Bone marrow (tissue), 2 donors: ENCODE data around the gene UNK.

Source experiments
- DNase-seq, 2 donors: peaks; one replicate each; lab custom pipeline; 2025; lab: John Stamatoyannopoulos, UW

UNK gene

GRCh38 chr17:75836605-75837004 lies 52.0 kb downstream of the UNK start:
- DNase-seq = no peak

- no peak for DNase-seq
Measured at GRCh38 chr17:75837899-75838298, 53.3 kb downstream of the UNK start.

DNA sequence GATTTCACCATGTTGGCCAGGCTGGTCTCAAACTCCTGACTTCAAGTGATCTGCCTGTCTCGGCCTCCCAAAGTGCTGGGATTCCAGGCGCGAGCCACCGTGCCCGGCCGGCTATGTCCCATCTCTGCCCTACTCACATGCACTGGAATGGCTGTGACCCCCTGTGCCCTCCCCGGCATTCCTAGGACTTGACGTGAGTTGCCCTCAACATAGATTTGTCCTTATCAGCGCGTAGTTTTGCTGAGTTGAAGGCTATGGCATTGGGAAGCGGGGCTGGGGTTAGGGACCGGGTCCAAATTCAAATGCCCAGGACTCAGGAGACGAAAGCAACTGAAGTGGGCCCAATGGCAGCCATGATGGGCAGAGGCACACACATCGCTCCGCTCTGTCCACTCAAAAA lies 53.8 kb downstream of the UNK start:
- no peak for DNase-seq

- no peak for DNase-seq
Measured at GRCh38 chr17:75839942-75840798, 55.6 kb downstream of the UNK start.

DNA sequence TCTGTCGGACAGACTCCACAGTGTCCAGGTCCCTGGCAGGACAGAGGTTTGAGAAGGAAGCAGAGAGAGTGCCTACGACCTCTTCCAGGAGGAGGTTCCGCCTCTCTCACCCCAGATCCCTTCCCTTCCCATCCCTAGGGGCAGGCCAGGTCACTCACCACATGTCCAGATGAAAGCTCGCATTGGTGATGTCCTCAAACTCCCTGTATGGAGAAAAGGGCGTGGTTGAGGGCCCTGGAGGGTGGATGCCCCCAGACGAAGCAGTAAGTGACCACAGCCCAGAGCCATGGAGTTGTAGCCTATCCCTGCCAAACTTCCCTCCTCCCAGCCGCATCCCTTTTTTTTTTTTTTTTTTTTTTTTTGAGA lies 56.2 kb downstream of the UNK start:
- no peak for DNase-seq

- DNase-seq = no peak
Measured at GRCh38 chr17:75842411-75842810, 57.8 kb downstream of the UNK start.

DNA sequence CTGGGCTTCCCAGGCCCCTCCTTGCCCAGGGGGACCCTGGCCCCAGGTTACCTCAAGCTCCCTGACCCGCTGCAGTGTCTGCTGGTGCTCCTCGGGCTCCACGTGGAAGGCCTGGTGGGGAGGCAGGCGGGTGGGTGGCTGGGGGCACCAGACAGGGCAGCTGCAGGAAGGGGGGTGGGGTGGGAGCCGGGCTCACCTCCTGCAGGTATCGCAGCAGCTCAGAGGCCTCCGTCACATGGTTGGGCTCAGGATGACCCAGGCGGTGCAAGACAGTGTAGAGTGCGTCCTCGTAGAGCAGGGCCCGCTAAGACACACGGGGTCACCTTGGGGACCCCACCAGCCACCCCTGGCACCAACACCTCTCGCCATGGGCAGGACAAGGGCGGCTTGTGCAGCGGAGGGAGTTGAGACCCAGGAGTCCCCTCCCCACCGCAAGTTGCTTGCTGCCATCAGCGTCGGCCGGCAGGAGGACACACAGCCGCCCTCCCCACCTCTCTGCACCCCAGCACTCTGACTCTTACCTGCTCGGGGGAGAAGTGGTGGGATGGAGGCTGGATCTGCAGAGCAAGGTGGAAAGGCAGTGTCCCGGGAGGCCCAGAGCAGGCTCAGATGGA lies 58.5 kb downstream of the UNK start:
- DNase-seq = no peak

- DNase-seq = peak; percentile 48 to 72
Measured at GRCh38 chr17:75843577-75844529, 59.2 kb downstream of the UNK start, which contains the start of gene UNC13D. UNC13D (minus strand) TSS chr17:75844404; CDS start chr17:75844337, 67 bp downstream.

DNA sequence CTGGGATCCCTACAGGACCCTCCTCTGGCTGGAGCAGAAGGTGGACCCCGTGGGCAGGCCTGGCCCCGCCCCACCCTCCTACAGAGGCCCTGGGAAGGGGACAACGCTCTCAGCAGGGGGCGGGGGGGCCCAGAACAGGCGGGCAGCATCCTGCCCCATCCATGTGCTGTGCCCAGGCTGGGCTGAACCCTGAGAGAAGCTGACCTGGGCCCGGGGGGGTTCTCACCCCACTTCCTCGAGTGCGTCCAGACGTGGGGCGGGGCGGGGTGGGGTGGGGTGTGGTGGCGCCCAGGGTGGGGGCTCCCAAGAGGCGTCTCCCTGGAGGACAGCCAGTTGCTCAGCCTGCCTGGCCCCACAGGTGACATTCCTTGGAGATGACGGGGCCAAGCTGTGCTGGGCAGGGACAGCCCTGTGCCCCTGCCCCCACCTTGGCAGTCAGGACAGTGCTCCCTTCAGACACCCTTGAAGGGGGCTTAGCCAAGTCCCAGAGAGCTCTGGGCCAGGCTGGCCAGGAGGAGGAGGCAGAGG lies 60.0 kb downstream of the UNK start:
- no peak for DNase-seq

DNA sequence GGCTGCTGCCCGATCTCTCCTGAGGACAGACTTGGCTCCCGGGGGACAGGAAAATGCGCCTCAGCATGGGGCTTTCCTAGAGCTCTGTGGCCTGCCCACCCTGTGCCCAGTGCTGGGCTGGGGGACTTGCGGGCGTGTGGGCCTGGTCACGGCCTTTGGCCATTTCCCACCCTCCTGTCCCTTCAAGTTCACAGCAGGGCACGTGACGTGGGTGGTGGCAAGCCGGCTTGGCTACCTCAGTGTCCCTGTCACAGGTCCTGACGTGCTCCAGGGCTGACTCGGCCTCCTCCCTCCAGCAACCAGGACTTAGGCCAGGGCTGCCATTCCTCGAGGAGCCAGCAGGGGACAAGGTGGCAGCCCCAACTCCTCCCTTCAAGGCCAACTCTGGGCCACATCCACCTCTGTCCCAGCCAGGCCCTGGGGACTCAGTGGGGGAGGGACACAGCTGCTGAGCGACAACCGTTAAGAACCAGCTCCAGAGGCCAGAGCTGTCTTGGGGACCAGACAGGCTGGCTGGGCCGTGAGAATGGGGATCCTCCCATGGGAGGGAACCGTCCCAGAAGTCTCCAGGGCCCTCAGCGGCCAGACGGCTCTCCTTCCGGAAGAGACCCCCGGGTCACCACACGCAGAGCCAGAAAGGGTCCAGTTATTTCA lies 60.6 kb downstream of the UNK start:
- DNase-seq = peak; percentile 58 to 70

DNA sequence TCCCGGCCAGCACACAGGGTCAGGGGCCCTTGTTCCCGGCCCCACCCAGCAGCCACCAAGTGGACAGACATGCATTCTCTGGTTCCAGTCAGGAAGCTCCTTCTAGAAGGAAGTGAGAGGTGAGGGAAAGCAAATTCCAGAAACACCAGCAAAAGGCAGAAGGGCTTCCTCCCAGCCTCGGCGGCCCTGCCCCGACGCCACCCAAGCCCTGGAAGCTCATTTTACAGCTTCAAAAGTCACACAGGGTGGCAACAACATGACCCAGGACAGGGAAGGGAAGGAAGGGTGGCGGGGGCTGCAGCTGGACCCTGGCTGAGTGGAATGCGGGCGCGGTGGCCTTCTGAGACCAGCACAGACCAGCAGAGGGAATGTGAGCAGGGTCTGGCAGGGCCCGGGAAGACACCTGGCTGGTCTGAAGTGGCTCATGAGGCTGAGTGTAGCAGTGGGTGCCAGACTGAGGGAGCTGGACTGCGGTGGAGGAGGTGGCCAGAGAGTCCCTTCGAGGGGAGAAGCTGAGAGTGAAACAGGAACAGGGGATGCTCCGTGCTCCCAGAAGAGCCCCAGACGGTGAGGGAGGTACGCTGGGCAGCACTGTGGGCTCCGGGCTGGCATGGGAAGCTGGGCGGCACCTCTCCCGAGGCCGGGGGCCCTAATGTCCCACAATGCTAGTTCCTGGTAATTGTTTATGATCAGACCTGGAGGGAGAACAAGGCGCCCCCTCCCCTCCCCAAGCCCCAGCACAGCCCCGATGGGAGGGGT lies 61.5 kb downstream of the UNK start:
- no peak for DNase-seq

- DNase-seq = no peak
Measured at GRCh38 chr17:75846692-75847613, 62.3 kb downstream of the UNK start.

- no peak for DNase-seq
Measured at GRCh38 chr17:75847614-75848522, 63.3 kb downstream of the UNK start.

GRCh38 chr17:75848523-75849278 lies 64.1 kb downstream of the UNK start:
- peak in 1 of 2 donors; percentile 12 for DNase-seq

DNA sequence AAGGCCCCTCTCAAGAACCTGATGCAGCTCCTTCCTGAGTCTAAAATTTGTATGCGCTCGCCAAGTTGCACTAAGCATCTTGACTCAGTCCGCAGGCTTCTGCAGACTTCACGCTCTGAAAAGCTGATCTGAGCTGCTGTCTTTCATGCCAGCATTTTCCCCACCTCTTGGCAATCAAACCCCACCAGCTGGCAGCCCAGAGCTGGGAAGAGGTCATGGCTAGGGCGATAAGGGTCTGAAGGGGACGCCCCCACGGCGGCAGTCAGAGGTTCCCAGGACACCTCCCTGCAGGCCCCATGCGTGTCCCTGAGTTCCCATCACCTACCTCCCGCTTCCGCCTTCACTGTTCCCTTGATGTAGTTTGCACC lies 64.7 kb downstream of the UNK start:
- DNase-seq = no peak

- DNase-seq = no peak
Measured at GRCh38 chr17:75849724-75850123, 65.1 kb downstream of the UNK start.

GRCh38 chr17:75850928-75851692 lies 66.5 kb downstream of the UNK start:
- no peak for DNase-seq
